HG03457 (cell line): Measurements from ENCODE around the gene BAIAP2.

ENCODE experiments used
- ATAC-seq: cut with Tn5 transposase; IDR thresholded peaks from one replicate; pipeline ENCODE4 v1.9.1; 2021; ENCODE audit warnings: moderate number of reproducible peaks; ENCODE audit not compliant: unreplicated experiment

Gene BAIAP2

GRCh38 chr17:81102352-81102751, 67.4 kb downstream of the BAIAP2 start:
- ATAC-seq, result no peak

- no peak for ATAC-seq
Observed at GRCh38 chr17:81102869-81103268, 67.9 kb downstream of the BAIAP2 start.

- no peak for ATAC-seq
Observed at GRCh38 chr17:81103379-81103778, 68.4 kb downstream of the BAIAP2 start.

- no peak for ATAC-seq
Observed at GRCh38 chr17:81106716-81107115, 71.8 kb downstream of the BAIAP2 start.

GRCh38 chr17:81108220-81108619, 73.3 kb downstream of the BAIAP2 start:
- ATAC-seq, result no peak

GRCh38 chr17:81109957-81110356, 75.0 kb downstream of the BAIAP2 start:
- no peak for ATAC-seq

GRCh38 chr17:81110488-81111040, 75.6 kb downstream of the BAIAP2 start:
- no peak for ATAC-seq

GRCh38 chr17:81111066-81111465, 76.1 kb downstream of the BAIAP2 start:
- ATAC-seq, result no peak

- ATAC-seq, result no peak
Observed at GRCh38 chr17:81112450-81112849, 77.5 kb downstream of the BAIAP2 start.

GRCh38 chr17:81113158-81113724, 78.3 kb downstream of the BAIAP2 start:
- no peak for ATAC-seq

- no peak for ATAC-seq
Observed at GRCh38 chr17:81114351-81115093, 79.6 kb downstream of the BAIAP2 start.

GRCh38 chr17:81115219-81115618, 80.3 kb downstream of the BAIAP2 start:
- ATAC-seq, result no peak

GRCh38 chr17:81115749-81116464, 81.0 kb downstream of the BAIAP2 start:
- no peak for ATAC-seq

- no peak for ATAC-seq
Observed at GRCh38 chr17:81116704-81117103, 81.8 kb downstream of the BAIAP2 start.

GRCh38 chr17:81117672-81118198, 82.8 kb downstream of the BAIAP2 start:
- ATAC-seq, result no peak

GRCh38 chr17:81118308-81119221, 83.6 kb downstream of the BAIAP2 start:
- no peak for ATAC-seq

- ATAC-seq, result no peak
Observed at GRCh38 chr17:81119223-81120148, 84.5 kb downstream of the BAIAP2 start.

- ATAC-seq, result no peak
Observed at GRCh38 chr17:81120149-81120484, 85.2 kb downstream of the BAIAP2 start.
